ENCODE results near the gene ZDHHC1.
A peak's percentile ranks its signal among the peaks of the same experiment; 100 is the strongest.

ZDHHC1 gene

DNA sequence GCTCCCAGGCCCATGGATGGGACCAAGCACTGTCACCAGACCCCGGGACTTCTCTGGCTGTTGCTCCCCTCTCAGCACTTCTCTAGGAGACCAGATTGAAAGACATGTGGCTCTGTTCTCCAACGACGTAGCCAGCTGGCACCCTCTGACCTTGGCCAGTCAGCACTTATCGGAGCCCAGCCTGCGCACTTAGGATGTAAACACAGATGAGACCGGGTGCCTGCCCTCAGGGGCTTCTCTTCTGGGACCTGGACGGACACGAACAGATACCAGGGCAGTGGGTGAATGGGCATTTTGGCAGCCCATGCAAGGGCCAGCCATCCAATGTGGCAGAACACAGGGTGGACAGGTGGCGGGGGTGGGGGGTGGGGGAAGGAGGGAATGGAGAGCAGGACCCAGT, 6.6 kb downstream of the ZDHHC1 start:
- Mint-ChIP-seq H3K4me3 (no peak overlapping the region), H3K4me1 (peaks cover 7% of the 10 kb centered on the region), H3K9me3 (no peaks in the 10 kb centered on the region), H3K36me3 (ENCODE audit: insufficient read depth) (no peaks in the 10 kb centered on the region), H3K27me3 (peaks cover 9% of the 10 kb centered on the region), H3K27ac (ENCODE audit: low read depth) (no peak overlapping the region)
- DNase-seq (ENCODE audit: low spot score in 2 of 2), result no peak
- ATAC-seq (replicated peaks; ENCODE audit: extremely low read depth, poor library complexity, severe bottlenecking), result no peak

- H3K36me3 Mint-ChIP-seq (ENCODE audit: insufficient read depth), result no peaks in the 10 kb centered on the region
- no peaks in the 10 kb centered on the region for H3K4me1 Mint-ChIP-seq
- no peak overlapping the region for H3K27ac Mint-ChIP-seq (ENCODE audit: low read depth)
- H3K9me3 Mint-ChIP-seq, result no peaks in the 10 kb centered on the region
- H3K27me3 Mint-ChIP-seq, result peaks cover 20% of the 10 kb centered on the region
- no peak overlapping the region for H3K4me3 Mint-ChIP-seq
- ATAC-seq (replicated peaks; ENCODE audit: extremely low read depth, poor library complexity, severe bottlenecking) (no peak), DNase-seq (ENCODE audit: low spot score in 2 of 2) (no peak)
Observed at GRCh38 chr16:67407788-67408452, 8.4 kb downstream of the ZDHHC1 start.

GRCh38 chr16:67407176-67407787, 9.0 kb downstream of the ZDHHC1 start:
- no peaks in the 10 kb centered on the region for H3K4me1 Mint-ChIP-seq
- H3K27me3 Mint-ChIP-seq, result peaks cover 25% of the 10 kb centered on the region
- no peaks in the 10 kb centered on the region for H3K9me3 Mint-ChIP-seq
- ATAC-seq (replicated peaks; ENCODE audit: extremely low read depth, poor library complexity, severe bottlenecking), result no peak
- no peak for DNase-seq (ENCODE audit: low spot score in 2 of 2)
- H3K4me3 Mint-ChIP-seq, result no peak overlapping the region
- no peak overlapping the region for H3K27ac Mint-ChIP-seq (ENCODE audit: low read depth)
- no peaks in the 10 kb centered on the region for H3K36me3 Mint-ChIP-seq (ENCODE audit: insufficient read depth)

DNA sequence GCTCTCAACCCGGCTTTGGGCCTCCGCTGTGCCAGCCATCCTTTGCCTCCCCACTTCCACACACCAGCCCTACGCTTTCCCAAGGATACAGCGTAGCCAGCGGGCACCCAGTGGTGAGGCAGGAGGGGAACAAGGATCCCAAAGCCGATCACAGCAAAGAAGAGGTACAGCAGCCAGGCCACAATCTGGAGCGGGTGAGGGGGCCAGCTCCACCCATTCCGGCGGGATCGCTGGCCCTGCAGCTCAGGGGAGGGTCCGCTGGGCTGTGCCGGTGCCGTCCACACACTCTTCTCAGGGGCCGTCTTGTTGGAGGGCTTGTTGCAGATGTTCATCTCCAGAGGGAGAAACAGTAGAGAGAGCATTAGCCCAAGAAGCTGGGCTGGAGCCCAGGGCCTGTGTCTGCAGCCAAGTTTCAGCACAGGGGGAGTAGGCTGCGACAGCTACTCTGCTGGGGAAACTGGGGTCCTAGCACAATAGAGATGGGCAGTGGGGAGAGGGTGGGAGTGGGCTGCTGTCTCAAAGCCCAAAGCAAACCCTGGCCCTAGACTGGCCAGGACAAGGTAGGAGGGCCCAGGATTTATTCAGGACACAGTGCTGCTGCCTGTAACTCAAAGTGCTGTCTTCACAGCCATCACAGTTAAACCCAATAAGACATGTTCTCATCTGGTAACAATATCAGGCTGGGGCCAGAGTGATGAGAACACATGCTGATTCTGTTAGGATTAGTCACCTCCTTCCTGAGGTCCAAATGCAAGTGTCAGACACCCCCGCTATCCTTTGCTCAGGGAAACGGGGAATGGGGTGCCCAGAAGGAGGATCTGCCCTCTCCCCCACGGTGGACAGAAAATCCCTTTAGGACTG, 9.9 kb downstream of the ZDHHC1 start:
- no peaks in the 10 kb centered on the region for H3K9me3 Mint-ChIP-seq
- no peak overlapping the region for H3K4me3 Mint-ChIP-seq
- no peak for DNase-seq (ENCODE audit: low spot score in 2 of 2)
- H3K36me3 Mint-ChIP-seq (ENCODE audit: insufficient read depth), result no peaks in the 10 kb centered on the region
- H3K27me3 Mint-ChIP-seq, result peaks cover 25% of the 10 kb centered on the region
- H3K4me1 Mint-ChIP-seq, result no peaks in the 10 kb centered on the region
- no peak for ATAC-seq (replicated peaks; ENCODE audit: extremely low read depth, poor library complexity, severe bottlenecking)
- no peak overlapping the region for H3K27ac Mint-ChIP-seq (ENCODE audit: low read depth)

DNA sequence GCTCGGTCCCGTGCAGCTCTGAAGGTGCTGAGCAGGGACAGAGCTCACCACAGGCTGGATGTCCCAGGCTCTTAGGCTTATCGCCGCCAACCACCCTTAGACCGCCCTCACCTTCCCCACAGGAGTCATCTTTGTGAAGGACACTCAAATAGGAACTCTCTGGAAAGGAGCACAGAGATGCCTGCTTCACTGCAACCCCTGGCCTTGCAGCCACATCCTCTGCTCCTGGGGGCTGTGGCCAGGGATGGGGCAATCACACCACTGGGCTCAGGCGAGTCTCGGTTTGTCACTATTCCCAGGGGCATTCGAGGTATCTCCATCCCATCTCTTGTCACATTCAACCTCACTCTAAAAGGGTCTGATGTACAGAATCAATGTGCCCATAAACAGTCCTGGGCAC, 10.9 kb downstream of the ZDHHC1 start:
- H3K27me3 Mint-ChIP-seq, result peaks cover 25% of the 10 kb centered on the region
- H3K4me3 Mint-ChIP-seq, result no peak overlapping the region
- DNase-seq (ENCODE audit: low spot score in 2 of 2) (no peak), ATAC-seq (replicated peaks; ENCODE audit: extremely low read depth, poor library complexity, severe bottlenecking) (no peak)
- no peak overlapping the region for H3K27ac Mint-ChIP-seq (ENCODE audit: low read depth)
- H3K36me3 Mint-ChIP-seq (ENCODE audit: insufficient read depth), result no peaks in the 10 kb centered on the region
- H3K4me1 Mint-ChIP-seq, result no peaks in the 10 kb centered on the region
- H3K9me3 Mint-ChIP-seq, result no peaks in the 10 kb centered on the region

DNA sequence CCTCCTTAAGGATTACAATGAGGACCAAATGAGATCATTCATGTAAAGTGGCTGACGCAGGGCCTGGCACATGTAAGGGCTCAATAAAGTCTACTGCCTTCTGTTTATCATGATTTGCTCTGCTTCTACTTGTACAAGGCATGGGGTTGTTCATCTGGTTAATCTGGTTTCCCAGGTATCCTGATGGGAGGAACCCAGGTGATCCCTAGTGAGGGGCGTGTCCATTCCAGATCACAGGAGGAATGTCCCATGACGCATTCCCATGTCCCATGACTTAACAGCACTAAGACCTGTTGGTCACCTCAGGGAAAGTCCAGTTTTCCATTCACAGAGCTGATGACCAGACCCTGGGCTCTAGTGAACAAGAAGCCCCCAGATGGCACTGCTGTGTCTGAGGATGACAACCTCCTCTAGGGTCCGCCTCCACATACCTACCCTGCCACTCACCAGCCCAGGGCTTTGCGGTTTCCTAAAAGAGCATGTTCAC, 11.5 kb downstream of the ZDHHC1 start:
- DNase-seq (ENCODE audit: low spot score in 2 of 2), result no peak
- Mint-ChIP-seq H3K4me1 (no peaks in the 10 kb centered on the region), H3K27me3 (peaks cover 25% of the 10 kb centered on the region), H3K9me3 (no peaks in the 10 kb centered on the region), H3K4me3 (no peak overlapping the region), H3K27ac (ENCODE audit: low read depth) (no peak overlapping the region), H3K36me3 (ENCODE audit: insufficient read depth) (no peaks in the 10 kb centered on the region)
- no peak for ATAC-seq (replicated peaks; ENCODE audit: extremely low read depth, poor library complexity, severe bottlenecking)

- Mint-ChIP-seq H3K27me3 (peaks cover 18% of the 10 kb centered on the region), H3K36me3 (ENCODE audit: insufficient read depth) (no peaks in the 10 kb centered on the region), H3K4me3 (no peak overlapping the region), H3K27ac (ENCODE audit: low read depth) (no peak overlapping the region), H3K4me1 (no peaks in the 10 kb centered on the region), H3K9me3 (no peaks in the 10 kb centered on the region)
- no peak for DNase-seq (ENCODE audit: low spot score in 2 of 2)
- no peak for ATAC-seq (replicated peaks; ENCODE audit: extremely low read depth, poor library complexity, severe bottlenecking)
Observed at GRCh38 chr16:67403976-67404555, 12.2 kb downstream of the ZDHHC1 start.

DNA sequence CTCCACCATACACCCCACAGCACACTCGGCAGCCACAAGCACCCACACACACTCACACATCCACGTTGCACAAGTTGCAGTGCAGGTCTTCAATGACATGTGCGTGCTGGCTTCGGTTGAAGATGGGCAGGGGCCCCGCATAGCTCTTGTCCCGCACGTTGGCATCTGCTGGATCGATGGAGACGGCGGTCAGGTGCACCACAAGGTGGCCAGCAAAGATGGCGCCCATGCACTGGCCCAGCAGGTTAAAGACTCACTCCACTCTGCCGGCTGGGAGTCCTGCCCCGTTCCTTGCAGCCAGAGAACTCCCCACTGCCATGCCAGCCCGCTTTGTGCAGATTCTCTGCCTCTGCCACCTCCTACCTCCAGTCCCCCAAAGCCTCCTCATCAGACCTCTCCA, 15.4 kb downstream of the ZDHHC1 start:
- H3K36me3 Mint-ChIP-seq (ENCODE audit: insufficient read depth), result no peaks in the 10 kb centered on the region
- ATAC-seq (replicated peaks; ENCODE audit: extremely low read depth, poor library complexity, severe bottlenecking) (no peak), DNase-seq (ENCODE audit: low spot score in 2 of 2) (no peak)
- H3K27ac Mint-ChIP-seq (ENCODE audit: low read depth), result no peak overlapping the region
- H3K27me3 Mint-ChIP-seq, result peaks cover 15% of the 10 kb centered on the region
- no peak overlapping the region for H3K4me3 Mint-ChIP-seq
- H3K9me3 Mint-ChIP-seq, result no peaks in the 10 kb centered on the region
- no peaks in the 10 kb centered on the region for H3K4me1 Mint-ChIP-seq

DNA sequence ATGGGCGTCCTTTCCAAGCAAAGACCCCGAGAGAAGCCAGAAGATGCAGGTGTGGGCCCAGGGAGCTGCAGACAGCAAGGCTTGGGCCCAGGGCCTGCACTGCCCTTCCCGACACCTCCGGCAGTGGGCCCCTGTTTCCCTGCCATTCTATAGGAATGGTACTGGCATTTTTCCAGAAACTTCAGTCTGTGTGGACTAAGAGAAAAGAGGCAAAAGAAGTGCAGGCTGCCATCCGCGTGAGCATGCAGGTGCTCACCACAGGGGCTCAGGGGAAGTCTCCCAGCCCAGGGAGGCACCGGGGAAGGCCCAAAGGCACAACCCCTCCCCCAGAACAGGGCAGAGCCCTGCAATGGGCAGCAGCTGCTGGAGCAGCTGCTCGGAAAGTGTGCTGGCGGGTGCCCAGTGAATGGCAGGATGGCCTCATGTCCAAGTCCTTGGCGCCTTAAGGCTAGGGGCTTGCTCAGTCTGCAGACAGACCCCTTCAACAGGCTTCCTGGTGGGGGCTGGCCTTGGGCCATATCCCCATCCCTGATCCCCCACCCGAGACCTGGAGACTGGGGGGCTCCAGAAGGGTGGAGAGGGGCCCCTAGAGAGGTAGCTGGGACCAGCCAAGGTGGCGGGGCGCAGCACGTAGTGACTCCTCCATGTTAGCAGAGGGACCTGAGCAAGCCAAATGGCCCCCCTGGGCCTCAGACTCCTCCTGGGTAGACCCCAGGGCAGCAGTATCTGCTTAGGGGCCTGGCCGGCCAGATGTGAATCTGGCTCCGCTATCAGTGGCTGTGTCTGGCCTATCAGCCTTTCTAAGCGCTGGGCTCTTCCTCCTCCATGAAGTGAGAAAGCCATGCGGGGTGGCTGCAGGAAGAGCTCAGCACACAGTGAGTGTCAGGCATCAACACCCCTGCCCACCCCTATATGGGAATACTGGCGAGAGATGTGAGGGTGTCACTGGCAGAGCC, 16.2 kb downstream of the ZDHHC1 start:
- ATAC-seq (replicated peaks; ENCODE audit: extremely low read depth, poor library complexity, severe bottlenecking), result no peak
- Mint-ChIP-seq H3K9me3 (no peaks in the 10 kb centered on the region), H3K36me3 (ENCODE audit: insufficient read depth) (no peaks in the 10 kb centered on the region)

GRCh38 chr16:67399218-67399733, 17.0 kb downstream of the ZDHHC1 start:
- Mint-ChIP-seq H3K9me3 (no peaks in the 10 kb centered on the region), H3K4me3 (no peak overlapping the region), H3K27me3 (peaks cover 19% of the 10 kb centered on the region), H3K27ac (ENCODE audit: low read depth) (no peak overlapping the region), H3K4me1 (peaks cover 2% of the 10 kb centered on the region), H3K36me3 (ENCODE audit: insufficient read depth) (no peaks in the 10 kb centered on the region)
- peak; percentile 60 for ATAC-seq (replicated peaks; ENCODE audit: extremely low read depth, poor library complexity, severe bottlenecking)
- DNase-seq (ENCODE audit: low spot score in 2 of 2), result no peak

More for the DNA sequence above, 16.2 kb downstream of the ZDHHC1 start:
- no peak overlapping the region for H3K27ac Mint-ChIP-seq (ENCODE audit: low read depth)
- no peak for DNase-seq (ENCODE audit: low spot score in 2 of 2)
- H3K27me3 Mint-ChIP-seq, result peaks cover 15% of the 10 kb centered on the region
- H3K4me1 Mint-ChIP-seq, result no peaks in the 10 kb centered on the region
- H3K4me3 Mint-ChIP-seq, result no peak overlapping the region

DNA sequence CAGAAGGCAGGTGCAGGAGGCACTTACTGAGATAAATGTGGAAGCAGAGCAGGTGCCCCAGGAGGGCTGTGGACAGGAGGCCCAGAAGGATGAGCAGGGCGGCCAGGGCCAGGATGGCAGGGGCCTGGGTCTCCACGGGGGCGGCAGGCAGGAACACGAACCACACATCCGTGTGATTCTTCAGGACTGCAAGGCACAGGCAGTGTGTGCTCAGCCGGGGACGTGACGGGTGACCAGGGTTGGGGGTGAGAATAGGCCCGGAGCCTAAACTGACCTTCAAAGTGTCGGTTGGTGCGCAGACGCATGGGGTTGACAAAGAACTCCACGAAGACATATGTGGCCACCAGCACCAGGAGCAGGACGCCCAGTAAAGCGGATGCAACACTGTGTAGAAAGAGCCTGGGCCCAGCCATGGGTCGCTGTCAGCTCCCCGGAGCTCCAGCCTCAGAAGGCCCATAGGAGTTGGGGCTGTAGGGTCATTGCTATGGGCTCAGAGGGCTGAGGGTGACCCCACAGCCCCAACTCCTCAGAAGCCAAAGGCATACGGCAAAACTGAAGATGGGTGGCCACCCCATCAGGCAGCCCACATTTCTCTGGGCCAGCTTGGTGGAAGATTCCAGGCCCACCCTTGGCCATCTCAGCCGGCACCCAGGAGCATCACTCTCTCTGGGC, 17.6 kb downstream of the ZDHHC1 start:
- Mint-ChIP-seq H3K27me3 (peaks cover 22% of the 10 kb centered on the region), H3K36me3 (ENCODE audit: insufficient read depth) (peaks cover 3% of the 10 kb centered on the region), H3K9me3 (no peaks in the 10 kb centered on the region), H3K4me1 (peaks cover 8% of the 10 kb centered on the region), H3K4me3 (no peak overlapping the region), H3K27ac (ENCODE audit: low read depth) (no peak overlapping the region)
- ATAC-seq (replicated peaks; ENCODE audit: extremely low read depth, poor library complexity, severe bottlenecking) (no peak), DNase-seq (ENCODE audit: low spot score in 2 of 2) (no peak)

All from central memory CD8-positive, alpha-beta T cell (primary cell).